ENCODE results near the gene PRKAR1A.

Gene PRKAR1A

DNA sequence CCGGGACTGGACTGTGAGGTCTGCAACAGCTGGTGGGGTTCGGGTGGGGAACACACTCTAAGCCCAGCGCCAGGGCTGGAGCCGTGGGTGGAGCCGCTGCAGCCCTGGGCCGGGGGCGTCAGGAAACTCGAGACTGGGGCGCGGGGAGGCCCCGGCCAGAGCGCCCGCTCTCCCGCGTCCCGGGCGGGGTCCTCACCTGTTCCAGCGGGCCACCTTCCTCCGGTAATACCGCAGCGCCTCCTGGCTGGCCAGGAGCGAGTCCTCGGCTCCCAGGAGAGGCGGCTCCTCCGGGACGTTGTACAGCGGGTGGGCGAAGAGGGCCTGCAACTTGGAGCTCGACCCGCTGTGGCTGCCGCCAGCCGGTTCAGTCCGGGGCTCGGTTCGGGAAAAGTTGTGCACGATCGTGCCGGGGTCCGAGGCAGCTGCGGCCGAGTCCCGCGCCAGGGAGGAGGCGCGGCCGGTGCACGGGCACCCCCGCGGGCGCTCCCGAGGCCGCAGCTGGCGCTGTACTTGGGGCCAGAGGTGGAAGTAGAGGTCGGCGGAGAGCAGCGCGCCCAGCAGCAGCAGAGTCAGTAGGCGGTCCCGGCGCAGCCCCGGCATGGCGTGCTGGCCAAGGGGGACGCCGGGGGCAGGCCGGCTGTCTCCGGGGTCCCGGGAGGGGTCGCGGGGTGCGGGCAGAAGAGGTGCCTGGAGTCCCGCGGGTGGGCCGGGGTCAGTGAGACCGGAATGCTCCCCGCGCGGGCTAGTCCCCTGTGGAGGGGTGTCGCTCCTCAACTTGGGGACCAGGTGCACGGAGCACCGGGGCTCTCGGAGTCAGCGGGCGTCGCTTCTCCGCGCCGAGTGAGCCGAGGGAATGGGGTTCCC lies 88.1 kb downstream of the PRKAR1A start:
- no peak for DNase-seq (ENCODE audit: low read depth)
